ENCODE results near the gene NR2F6. TPM values are rescaled to one million over a fixed set of nuclear protein-coding genes. Genes with fewer than 3 reads are reported as not detected.

The NR2F6 gene
- total RNA-seq, 1 donor from 2014 or later = 122 TPM

- TF ChIP-seq CTCF (conservative IDR thresholded peaks at IDR 0.05; ENCODE audit: low read depth, low read length) = no peak
- DNase-seq (ENCODE audit: low read depth) = no peak
Observed at GRCh38 chr19:17216058-17216670, 29.6 kb downstream of the NR2F6 start.

GRCh38 chr19:17215127-17215971, 30.4 kb downstream of the NR2F6 start, which contains the start of gene USE1:
TSS of gene USE1 (plus strand) at chr19:17215357. CDS start at chr19:17215406, 49 bp downstream.
- peak within 1 kb of the TSS; percentile 76 for H3K4me3 ChIP-seq (ENCODE audit: low read depth, low read length)
- TF ChIP-seq CTCF (conservative IDR thresholded peaks at IDR 0.05; ENCODE audit: low read depth, low read length) = no peak
- peak; percentile 38 for DNase-seq (ENCODE audit: low read depth)

More at GRCh38 chr19:17216058-17216670, 29.6 kb downstream of the NR2F6 start:
- peak overlapping the region; percentile 76 for H3K4me3 ChIP-seq (ENCODE audit: low read depth, low read length)

GRCh38 chr19:17214508-17215126, 31.1 kb downstream of the NR2F6 start:
- H3K4me3 ChIP-seq (ENCODE audit: low read depth, low read length) = peak overlapping the region; percentile 76
- TF ChIP-seq CTCF (conservative IDR thresholded peaks at IDR 0.05; ENCODE audit: low read depth, low read length) = no peak
- DNase-seq (ENCODE audit: low read depth) = no peak

- no peak overlapping the region for H3K4me3 ChIP-seq (ENCODE audit: low read depth, low read length)
- TF ChIP-seq CTCF (conservative IDR thresholded peaks at IDR 0.05; ENCODE audit: low read depth, low read length) = no peak
- no peak for DNase-seq (ENCODE audit: low read depth)
Observed at GRCh38 chr19:17213334-17213733, 32.4 kb downstream of the NR2F6 start.

- TF ChIP-seq CTCF (conservative IDR thresholded peaks at IDR 0.05; ENCODE audit: low read depth, low read length) = no peak
- DNase-seq (ENCODE audit: low read depth) = no peak
- H3K4me3 ChIP-seq (ENCODE audit: low read depth, low read length) = no peak overlapping the region
Observed at GRCh38 chr19:17211547-17212446, 33.9 kb downstream of the NR2F6 start.

- DNase-seq (ENCODE audit: low read depth) = no peak
- no peak overlapping the region for H3K4me3 ChIP-seq (ENCODE audit: low read depth, low read length)
- TF ChIP-seq CTCF (conservative IDR thresholded peaks at IDR 0.05; ENCODE audit: low read depth, low read length) = no peak
Observed at GRCh38 chr19:17210296-17210695, 35.4 kb downstream of the NR2F6 start.
